NCI-H526 (cell line): ENCODE measurements around the gene IQCE.
"Not testable (repeated sequence)": the region's sequence is repeated elsewhere in the genome, so short reads cannot be mapped to it uniquely, and the experiment has no call there.

Source experiments
- DNase-seq, 2 experiments: peaks; one replicate each; lab custom pipeline; 2025; lab: John Stamatoyannopoulos, UW

The IQCE gene

DNA sequence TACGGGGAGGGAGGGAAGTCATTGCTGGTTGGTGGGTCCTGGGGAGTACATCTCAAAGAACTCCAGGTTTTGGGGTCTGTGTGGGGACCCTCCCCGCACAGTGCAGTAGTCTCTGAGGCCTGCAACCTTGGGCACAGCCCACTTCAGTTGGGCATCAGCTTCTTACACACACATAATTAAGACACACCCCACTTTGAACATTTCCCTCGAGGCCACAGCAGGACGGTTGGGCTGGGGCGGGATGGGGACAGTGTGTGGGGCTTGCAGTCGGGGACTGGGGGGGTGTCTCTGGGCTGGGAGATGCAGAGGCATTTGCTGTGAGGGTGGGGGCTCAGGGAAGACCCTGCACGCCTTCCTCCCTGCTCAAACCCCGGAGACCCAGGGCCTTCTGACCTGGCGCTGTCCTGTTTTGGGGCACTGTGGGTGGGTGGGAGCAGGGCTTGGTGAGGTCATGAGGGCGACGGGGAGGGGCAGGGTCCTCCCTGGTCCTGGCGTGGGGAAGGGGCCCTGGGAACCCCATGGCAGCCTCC is 38.0 kb upstream of the IQCE start:
- DNase-seq: no peak

DNA sequence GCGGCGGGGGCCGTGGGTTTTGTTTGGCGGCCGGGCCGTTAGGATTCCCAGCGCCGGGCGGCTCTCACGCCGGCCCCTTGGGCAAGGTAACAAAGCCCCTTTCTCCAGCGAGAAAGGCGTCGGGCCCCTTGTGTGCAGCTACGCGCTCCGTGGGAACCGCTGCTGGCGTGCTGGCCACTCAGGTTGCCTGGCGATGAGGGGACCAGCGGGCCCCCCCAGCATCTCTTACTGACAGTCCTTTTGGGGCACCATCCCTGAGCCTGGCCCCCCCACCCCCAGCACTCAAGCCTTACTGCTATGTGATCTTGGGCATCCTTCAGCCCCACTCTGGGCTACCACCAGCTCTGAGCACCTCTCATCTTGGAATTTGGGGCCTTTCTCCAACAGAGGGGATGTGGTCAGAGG is 37.4 kb upstream of the IQCE start:
- DNase-seq: peak in 1 of 2 experiments; percentile 50

DNA sequence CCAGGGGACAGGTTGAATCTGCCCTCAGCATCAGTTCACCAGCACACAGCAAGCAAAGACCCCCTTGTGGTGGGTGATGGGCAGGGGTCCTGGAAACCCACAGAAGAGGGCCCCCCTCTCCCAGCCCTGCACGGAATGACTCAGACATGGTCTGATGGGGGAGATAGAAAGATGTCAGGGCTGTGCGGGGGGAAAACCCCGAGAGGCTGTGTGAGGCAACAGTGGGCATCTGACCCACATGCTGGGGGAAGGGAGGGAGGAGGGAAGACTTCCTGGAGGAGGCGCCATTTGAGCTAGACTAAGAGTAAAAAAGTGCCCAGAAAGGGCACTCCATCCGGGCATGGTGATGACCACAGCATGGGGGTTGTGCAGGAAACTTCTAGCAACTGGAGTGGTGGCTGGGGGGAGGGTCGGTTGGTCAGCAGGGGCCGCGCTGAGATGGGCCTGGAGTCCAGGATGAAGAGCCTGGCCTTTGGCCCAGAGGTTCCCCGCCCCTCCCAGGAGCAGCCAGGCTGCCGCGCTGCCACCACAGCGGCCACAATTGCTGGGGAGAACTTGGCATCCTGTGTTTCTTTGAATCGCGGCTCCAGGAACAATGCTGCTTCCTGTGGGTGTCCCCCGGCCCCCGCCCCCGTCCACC is 36.7 kb upstream of the IQCE start:
- DNase-seq: no peak

DNA sequence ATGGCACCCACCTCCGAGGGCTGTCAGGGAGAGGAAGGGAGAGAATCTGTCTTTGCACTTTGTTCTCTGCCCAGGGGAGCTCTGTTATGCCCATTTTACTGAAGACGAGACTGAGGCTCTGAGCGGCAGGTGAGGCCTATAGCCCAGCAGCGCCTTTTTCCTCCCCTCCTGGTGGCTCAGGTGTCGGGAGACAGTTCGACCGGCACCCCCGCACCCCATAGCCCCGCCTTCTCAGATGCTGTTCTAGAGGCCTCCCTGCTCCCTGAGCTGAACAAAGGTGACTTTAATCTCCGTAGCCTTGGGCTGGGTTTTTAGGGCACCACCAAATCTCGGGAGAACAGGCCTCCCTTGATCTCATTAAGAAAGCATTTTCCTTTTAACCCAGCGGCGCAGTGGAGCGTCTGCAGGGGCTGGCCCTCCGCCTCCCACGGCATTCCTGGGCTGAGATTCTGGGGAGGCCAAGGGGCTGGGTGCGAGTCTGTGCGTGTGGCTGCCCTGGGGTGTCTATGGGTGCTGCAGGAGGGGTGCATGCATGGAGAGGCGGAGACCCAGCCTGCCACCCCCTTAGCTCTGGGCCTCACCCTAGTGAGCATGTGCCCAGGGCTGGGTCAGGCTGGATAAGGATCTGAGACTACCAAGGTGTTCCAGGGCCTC is 35.9 kb upstream of the IQCE start:
- DNase-seq: peak in 1 of 2 experiments; percentile 44

DNA sequence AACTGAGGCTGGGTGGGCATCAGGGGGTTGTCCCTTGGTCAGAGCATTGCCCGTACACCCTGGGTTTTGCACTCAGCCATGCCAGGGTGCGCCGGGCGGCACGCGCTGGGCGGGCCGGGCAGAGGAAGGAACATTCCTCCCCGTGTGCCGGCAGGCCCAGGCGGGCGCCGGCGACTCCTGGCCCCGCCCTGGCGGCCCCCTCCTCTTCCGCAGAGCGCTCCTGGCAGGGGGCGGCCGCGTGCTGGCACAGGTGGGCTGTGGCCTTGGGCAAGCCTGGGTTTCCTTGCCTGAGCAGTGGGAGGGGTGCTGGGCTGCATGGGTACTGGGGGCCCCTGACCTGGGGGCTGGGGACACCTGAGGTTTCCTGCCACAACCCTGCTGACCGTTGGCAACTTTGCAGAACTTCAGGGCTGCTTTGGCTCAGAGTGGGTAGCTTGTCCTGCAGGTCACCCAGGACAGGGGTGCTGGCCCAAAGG is 35.3 kb upstream of the IQCE start:
- peak; percentile 45 to 87 for DNase-seq

DNA sequence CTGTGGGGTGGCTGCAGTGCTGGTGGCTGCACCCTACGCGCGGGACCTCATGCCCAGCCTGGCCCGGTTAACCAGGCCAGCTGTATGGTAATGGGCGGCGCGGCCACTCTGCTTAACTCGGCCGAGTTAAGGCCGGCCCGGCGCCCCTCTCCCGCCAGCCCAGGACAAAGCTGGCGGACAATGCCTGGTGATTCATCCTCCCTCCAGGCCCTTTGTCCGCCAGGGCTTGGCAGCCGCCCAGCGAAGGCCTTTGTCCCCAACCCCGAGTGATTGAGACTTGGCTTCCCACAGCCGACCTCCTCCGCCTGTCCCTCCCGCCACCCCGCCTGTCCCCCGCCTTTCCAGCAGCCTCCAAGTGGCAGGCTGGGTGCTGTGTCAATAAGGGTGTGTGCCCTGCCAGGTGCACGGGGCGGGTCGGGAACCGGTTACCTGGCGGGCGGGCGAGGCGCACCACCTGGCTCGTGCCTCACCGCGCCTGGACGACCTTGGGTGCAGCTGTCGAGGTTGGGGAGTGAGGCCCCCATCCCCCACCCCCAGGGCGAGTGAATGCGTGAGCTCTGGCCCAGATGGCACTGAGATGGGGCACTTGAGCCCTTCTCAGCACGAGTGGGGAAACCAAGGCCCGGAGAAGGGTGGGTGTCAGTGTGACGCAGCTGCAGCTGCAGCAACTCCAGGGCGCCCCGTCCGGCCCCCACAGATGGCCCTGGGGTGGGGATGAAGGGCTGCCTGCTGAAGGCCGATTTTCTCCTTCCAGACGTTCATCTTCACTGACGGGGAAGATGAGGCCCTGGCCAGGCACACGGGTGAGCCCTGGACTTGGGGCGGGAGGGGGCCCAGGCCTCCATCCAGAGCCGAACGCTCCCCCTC is 34.6 kb upstream of the IQCE start:
- DNase-seq: peak; percentile 89 to 97

DNA sequence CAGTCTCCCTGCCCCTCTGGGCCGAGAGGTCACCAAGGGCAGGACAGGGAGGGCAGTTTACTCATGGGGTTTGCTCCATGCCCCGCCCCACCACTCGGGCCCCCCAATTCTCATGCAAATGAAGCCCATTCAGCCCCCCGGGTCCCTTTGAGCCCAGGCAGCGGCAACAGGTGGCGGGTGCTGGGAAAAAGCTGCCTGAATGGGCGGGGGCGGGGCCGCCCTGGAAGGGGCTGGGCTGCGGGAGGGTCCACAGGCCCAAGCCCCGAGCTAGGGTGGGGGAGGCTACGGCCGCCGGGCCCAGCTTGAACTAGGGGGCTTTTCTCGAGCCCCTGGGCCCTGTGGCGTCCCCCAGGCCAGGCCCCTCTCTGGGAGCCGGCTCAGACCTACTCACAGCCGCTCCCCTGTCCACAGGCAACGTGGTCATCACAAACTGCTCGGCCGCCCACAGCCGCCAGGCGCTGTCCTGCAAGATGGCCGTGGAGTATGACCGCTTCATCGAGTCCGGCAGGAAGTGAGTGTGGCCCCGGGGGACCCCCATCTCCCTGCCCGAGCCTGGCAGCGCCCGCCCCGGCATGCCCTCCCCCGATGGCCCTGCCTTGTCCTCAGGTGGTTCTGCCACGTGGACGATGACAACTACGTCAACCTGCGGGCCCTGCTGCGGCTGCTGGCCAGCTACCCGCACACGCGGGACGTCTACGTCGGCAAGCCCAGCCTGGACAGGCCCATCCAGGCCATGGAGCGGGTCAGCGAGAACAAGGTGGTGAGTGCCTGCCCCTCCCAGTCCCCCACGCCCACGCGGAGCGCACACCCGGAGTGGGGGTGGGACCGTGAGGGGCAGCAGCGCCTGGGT is 33.7 kb upstream of the IQCE start:
- DNase-seq: no peak

DNA sequence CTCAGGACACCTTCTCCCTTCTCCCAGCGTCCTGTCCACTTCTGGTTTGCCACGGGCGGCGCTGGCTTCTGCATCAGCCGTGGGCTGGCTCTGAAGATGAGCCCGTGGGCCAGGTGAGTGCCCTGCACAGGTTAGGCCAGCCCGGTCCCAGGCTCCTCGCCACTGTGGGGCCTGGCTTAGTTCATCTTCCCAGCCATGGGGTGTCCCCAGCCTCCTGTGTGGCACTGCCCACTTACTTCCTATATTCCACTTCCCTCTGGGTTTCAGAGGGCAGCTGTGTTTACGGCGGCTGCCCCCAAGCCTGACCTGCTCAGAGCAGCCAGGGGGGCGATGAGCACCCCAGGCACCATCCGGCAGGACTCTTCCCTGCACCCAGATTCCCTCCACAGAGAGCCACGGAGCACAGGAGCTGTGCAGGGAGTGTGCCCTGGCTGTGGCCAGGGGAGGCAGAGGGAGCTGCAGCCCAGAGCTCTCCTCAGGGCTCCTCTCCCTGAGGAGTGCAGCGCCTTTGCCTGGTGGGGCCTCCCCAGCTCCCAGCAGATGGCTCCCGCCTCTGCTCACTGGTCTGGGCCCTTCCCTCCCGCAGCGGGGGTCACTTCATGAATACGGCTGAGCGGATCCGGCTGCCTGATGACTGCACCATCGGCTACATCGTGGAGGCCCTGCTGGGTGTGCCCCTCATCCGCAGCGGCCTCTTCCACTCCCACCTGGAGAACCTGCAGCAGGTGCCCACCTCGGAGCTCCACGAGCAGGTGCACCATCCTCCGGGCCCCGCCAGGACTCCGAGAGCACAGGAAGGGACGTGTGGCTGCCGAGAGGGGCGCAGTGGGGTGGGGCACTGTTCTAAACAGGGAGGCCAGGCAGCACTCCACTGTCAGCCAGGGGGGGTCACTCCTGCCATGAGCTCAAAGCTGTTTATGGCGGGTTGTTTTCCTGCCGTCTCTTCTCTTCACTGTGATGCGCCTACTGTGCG is 32.8 kb upstream of the IQCE start:
- DNase-seq: peak in 1 of 2 experiments; percentile 37

DNA sequence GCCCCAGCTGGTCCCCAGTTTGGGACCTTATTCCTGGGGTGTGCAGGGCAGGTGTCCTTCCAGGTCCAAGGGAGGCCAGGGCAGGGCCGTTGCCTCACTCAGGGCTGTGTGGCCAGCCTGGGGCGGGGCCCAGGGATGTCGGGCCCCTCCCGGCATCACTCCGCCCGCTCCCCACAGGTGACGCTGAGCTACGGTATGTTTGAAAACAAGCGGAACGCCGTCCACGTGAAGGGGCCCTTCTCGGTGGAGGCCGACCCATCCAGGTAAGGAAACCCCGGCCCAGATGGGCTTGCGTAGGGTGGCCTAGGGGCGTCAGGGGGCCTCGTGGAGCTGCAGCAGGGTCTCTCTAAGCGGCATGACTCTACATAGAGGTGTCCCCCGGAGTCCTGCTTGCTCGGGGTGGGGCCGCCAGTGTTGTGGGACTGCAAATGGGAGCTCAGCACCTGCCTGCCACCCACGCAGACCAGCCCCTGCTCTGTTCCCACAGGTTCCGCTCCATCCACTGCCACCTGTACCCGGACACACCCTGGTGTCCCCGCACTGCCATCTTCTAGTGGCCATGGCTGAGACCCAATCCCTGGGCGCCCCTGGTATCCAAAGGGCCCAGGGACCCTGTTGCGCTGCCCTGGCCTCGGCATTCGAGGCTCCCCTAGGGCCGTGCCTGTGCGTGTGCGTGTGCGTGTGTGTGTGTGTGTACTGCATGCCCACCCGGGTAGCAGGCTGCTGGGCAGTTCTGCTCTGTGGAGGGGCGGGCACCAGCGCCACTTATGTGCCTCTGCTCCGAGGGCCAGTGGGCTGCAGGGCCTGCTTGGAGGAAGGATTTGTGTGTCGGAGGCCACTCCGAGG is 31.9 kb upstream of the IQCE start:
- no peak for DNase-seq

DNA sequence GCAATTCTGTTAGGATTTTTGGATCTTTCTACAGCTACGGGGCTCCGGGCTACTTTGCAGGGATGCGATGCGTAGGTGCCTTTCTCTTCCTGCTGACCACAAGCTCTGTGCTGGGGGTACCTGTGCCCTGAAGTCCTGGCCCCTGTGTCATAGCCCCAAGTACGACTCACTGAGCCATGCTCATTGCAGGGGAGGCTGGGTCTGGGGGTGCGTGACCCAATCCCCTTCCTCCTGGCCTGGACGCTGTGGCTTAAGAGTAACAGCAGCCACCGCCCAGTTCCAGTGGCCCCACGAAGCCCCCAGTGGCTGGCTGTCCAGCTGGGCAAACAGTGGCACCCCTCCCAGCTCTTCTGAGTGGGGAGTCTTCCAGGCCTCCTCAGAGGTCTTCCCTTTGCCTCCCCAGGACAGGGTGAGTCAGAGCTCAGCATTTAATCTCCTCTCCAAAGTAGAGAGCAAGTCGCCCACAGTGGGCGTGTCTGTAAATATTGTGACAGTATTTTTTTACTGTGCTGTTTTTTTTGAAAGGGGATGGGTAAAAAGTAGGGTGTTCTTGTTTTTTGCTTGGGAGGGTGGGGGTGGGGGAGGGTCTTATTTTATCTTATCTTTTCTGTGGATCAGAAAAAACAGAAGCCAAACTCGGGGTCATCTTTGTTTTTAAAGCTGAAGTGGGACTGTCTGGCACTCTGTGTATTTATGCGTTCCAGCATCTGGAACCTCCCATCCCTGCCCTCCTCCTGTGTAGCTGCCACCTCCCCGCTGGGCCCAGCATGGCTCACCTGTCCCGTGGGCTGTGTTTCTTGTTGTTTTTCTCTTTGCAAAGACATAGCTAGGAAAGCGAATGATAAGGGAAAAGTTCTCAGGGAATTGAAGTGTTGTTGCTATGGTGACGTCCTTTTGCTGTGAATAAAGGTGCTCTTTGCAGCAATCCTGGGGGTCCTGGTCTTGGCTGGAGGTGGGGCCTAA is 31.0 kb upstream of the IQCE start:
- DNase-seq: no peak

DNA sequence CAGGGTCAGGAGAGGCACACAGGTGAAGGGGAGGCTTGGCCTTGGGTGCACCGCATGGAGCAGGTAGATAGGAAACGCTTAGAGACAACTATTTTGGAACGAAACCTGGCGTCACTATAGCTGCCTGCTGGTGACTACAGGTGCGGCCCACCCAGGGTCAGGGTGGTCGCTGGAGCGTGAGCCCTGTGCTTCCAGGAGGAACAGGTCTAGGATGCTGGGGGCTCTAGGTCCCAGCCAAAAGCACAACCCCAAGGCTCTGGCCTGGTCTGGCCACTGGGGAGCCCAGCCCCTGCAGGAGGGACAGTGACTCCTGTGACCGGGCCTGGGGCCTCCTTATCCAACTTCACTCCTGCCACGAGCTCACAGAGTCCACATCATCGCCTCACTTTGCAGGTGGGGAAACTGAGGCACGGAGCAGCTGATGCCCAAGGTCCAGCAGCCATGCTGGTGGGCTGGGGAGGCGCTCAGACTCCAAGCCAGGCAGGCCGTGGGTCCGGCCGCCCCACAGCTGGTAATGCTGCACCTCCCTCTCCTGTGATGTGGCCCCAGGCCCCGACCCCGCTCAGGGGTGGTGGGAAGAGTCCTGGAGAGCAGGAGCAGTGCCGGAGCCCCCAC is 30.2 kb upstream of the IQCE start:
- DNase-seq: no peak

DNA sequence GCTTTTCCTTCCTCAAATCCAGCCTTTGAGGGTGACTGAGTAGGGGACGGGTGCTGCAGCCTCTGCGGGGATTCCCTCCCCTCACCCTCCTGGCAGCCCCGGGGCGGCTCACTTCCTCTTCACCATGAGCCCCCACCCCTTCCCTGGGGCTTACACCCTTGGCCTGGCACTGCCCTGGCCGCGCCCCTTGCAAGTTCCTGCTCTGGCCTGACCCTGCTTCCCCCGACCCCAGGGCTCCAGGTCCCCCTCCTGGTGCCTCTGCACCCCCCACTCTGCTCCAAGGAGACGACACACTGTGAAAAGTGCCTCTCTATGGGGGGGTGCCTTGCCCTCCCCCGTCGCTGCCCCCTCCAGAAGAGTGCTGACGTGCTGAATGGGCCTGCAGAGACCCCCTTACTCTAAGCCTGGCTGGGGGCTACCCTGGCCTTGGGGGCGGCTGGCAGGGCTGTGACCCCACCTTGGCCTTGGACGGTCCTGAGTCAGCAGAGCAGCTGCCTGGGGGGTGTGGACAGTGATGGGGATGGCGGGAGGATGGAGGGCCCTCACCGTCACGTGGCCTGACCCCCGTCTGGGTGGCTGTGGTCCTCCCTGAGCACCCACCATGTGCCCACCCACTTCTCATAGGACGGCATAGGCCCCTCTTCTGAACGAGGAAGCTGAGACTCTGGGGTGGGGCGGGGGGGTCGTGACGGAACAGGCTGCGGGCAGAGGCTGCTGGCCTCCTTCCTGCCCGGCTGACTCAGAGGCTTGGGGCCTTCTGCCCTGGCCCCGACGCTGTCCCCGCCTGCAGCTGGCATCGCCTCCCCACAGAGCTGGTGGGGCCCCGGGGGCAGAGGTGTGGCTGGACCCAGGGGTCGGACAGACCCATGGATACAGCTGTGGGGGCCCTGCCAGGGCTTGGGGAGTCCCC is 29.4 kb upstream of the IQCE start:
- no peak for DNase-seq

DNA sequence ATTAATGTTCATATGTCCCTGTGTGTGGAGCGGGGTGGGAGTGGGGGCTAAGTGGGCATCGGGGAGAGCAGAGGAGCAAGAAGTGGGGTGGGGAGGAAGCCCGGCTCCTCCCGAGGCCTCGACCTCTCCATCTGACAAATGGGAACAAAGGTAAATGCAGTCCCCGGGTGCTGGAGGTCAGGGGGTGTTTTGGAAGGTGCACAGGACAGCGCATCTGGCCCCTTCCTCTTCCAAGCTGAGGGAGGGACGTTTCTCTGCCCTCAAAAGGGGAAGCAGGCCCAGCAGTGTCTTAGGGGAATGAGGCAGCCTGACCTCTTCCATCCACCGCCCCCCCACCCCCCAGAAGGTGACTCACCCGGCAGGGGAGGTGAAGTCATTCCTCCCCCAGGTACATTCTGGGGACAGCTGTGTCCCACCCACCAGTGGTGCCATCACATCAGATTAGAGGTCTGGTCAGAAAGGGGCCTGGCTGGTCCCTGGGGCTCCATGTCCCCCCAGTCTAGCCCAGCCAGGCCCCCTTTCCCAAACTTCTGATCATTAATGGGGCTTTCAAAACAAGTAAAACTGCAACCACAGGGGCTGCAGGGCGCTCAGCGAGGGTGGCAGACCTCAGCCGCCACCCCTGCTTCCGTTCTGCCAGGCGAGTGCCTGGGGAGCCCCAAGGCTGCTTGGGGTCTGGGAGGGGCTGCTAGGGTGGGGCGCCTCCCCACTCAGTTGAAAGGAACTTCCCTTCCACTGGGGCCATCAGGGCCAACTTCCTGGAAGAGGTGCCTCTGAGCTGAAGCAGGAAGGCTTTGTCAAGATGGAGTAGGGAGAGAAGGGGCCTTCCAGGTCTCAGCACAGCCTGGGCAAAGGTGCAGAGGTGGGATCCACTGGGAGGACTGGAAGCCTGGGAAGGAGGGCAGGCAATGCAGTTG is 28.4 kb upstream of the IQCE start:
- no peak for DNase-seq

DNA sequence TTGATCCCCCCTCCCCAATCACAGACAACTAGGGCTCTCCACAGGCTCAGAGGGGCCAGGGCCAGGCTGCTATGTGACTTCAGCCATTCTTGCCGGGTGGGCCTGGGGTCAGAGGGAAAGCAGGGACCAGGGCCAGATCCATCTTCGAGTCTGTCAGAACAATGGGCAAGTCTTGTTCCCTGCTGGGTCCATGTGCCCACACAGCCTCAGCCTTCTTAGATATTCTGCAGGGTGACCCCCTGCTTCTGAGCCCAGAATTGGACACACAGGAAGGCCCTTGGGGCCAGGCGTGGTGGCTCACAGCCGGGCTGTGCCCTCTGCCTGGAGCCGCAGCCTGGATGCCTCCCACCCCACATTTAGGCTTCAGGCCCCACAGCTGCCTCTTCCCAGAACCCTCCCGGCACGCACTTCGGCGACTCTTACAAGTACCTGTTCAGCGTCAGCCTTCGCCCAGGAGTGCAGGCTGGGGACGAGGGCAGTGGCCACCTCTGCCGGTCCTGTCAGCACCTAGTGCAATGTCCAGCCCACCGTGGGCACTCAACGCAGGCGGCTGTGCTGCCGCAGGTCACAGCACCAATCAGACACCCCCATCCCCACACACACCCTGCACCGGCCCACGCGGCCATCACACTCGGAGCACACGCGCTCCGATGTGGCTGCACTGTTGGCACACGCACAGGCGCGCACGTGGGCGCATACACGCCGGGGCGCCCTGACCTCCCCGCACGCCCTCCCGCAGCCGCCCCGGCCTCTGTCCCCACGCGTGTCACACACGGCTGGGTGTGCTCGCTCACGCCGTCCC is 27.6 kb upstream of the IQCE start:
- not testable (repeated sequence) for DNase-seq

DNA sequence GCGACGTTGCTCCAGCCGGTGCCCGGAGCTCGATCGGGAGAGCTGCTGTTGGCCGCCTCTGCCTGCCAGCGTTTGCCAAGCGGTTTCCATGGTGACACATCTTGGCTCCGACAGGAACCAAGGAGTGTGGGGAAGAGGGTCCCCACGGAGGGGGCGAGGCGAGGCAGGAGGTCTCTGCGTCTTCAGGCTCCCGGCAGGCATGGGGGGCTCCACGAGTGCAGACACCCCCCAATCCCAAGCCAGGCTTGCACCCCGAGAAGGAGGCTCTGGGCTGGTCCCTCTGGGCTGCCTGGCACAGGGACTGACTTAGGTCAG is 27.0 kb upstream of the IQCE start:
- DNase-seq: not testable (repeated sequence)
